Ishikawa (cell line): Measurements from ENCODE around the gene BCL2L2.

Experiments
- EP300 ChIP-seq: IDR thresholded peaks from 2 replicates; pipeline ENCODE4 v1.6.1; 2012; ENCODE audit warnings: borderline replicate concordance
- RAD21 ChIP-seq: IDR thresholded peaks from 2 replicates; pipeline ENCODE4 v1.6.1; 2012; ENCODE audit warnings: low read depth
- TAF1 ChIP-seq: IDR thresholded peaks from 2 replicates; pipeline ENCODE4 v1.6.1; 2012; ENCODE audit warnings: low read depth, mild to moderate bottlenecking

- no peak for TF ChIP-seq TAF1
- TF ChIP-seq RAD21, result no peak
- TF ChIP-seq EP300, result no peak
Observed at GRCh38 chr14:23286902-23287479, 19.6 kb upstream of the BCL2L2 start.
